ENCODE data around the gene R3HDM2.
A peak's percentile ranks its signal among the peaks of the same experiment; 100 is the strongest.

R3HDM2 gene

GRCh38 chr12:57213058-57213715, 217.7 kb downstream of the R3HDM2 start:
- peak; percentile 95 for DNase-seq

- peak; percentile 5 for DNase-seq
Measured at GRCh38 chr12:57212701-57213057, 218.2 kb downstream of the R3HDM2 start.

GRCh38 chr12:57211791-57212700, 218.8 kb downstream of the R3HDM2 start:
- DNase-seq = no peak

- DNase-seq = no peak
Measured at GRCh38 chr12:57210926-57211692, 219.7 kb downstream of the R3HDM2 start.

- no peak for DNase-seq
Measured at GRCh38 chr12:57210461-57210860, 220.4 kb downstream of the R3HDM2 start.

- no peak for DNase-seq
Measured at GRCh38 chr12:57209916-57210315, 220.9 kb downstream of the R3HDM2 start.

GRCh38 chr12:57208631-57209282, 222.1 kb downstream of the R3HDM2 start:
- no peak for DNase-seq

- DNase-seq = no peak
Measured at GRCh38 chr12:57207731-57208630, 222.9 kb downstream of the R3HDM2 start.

GRCh38 chr12:57205931-57206330, 224.9 kb downstream of the R3HDM2 start:
- no peak for DNase-seq

GRCh38 chr12:57205186-57205585, 225.7 kb downstream of the R3HDM2 start:
- DNase-seq = no peak

- no peak for DNase-seq
Measured at GRCh38 chr12:57204454-57204853, 226.4 kb downstream of the R3HDM2 start.

GRCh38 chr12:57203791-57204190, 227.1 kb downstream of the R3HDM2 start:
- DNase-seq = no peak
